ENCODE data around the gene C1QTNF12.

The C1QTNF12 gene, protein sequence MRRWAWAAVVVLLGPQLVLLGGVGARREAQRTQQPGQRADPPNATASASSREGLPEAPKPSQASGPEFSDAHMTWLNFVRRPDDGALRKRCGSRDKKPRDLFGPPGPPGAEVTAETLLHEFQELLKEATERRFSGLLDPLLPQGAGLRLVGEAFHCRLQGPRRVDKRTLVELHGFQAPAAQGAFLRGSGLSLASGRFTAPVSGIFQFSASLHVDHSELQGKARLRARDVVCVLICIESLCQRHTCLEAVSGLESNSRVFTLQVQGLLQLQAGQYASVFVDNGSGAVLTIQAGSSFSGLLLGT

GRCh38 chr1:1246577-1247340, at the start of gene C1QTNF12:
Gene C1QTNF12 (minus strand): TSS chr1:1246722. CDS start chr1:1246690, 32 bp downstream.
- peak; percentile 57 for DNase-seq (ENCODE audit: low spot score)

GRCh38 chr1:1295154-1295923, 48.8 kb upstream of the C1QTNF12 start:
- DNase-seq (ENCODE audit: low spot score), result no peak

GRCh38 chr1:1294250-1294890, 47.8 kb upstream of the C1QTNF12 start:
- DNase-seq (ENCODE audit: low spot score), result no peak

DNA sequence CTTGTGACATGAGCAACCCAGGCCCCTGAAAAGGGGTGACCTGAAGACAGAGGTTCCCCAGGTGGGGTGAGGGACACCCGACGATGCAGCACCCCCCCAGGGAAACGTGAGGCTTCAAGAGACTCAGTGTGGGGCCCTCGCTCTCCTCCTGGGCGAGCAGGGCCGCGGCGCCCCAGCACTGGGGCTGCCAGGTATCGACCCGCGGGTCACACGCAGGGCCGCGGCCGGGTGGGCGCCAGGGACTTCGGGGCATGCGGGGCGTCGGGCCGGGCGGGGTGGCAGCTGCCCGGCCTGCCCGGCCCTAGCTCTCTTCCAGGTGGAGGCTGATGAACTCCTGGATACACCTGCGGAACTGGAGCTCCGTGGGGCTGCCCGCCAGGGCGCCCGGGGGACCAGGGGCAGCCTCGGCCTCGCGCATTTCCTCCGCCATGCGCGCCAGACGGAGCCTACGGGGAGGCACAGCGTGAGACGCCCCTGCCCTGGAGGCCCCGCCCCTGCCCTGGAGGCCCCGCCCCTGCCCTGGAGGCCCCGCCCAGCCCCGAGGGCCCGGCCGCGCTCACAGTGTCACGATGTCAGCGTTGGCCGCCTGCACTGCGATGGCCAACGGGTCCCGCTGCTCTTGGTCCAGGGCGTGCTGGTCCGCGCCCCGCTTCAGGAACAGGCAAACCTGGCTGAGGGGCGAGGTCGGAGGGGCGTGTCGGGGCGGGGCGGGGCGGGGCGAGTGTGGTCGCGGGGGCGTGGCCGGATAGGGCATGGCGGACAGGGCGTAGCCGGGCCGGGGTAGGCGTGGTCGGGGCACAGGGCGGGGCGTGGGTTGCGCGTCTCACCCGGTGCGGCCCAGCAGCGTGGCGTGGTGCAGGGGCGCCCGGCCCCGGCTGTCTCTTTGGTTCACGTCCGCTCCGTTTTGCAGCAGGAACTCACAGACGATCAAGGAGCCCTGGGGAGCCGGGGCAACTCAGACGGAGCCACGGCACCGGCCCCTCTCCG, 47.0 kb upstream of the C1QTNF12 start:
- DNase-seq (ENCODE audit: low spot score), result no peak

DNA sequence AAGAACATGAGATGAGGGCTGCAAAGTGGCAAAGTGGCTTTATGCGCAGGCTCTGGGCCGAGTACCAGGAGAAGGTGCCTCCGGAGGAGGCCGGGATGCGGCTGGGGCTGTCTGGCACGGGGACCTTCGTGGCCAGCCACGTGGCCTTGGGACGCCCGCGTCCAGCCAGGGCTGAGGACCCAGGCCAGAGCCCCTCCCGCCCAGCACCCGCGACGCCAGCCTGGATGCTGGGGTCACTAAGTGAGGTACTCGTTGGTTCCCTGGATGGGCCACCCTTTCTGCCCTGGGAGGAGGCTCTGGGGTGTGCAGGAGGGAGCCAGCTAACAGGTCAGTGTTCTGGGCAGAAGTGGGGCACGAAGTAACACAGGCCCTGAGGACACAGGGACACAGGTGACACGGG, 46.3 kb upstream of the C1QTNF12 start:
- DNase-seq (ENCODE audit: low spot score), result no peak

DNA sequence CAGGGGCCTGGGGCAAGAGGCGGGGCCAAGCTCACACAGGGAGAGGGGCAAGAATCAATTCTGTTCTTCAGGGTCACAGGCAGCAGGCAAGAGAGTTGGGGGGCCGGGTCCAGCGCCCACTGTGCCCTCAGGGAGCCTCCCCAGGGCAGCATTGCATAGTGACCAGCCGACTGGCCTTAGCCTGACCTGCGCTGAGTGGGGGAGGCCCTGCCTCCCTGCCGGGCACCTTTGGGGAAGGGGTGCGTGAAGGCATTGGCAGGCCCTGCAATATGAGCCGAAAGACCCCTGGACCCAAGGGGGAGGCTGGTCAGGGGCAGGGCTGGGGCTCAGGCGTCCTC, 45.9 kb upstream of the C1QTNF12 start:
- DNase-seq (ENCODE audit: low spot score), result no peak

- DNase-seq (ENCODE audit: low spot score), result peak; percentile 96
These were observed 45.3 kb upstream of the C1QTNF12 start for GRCh38 chr1:1291548-1292441.

DNA sequence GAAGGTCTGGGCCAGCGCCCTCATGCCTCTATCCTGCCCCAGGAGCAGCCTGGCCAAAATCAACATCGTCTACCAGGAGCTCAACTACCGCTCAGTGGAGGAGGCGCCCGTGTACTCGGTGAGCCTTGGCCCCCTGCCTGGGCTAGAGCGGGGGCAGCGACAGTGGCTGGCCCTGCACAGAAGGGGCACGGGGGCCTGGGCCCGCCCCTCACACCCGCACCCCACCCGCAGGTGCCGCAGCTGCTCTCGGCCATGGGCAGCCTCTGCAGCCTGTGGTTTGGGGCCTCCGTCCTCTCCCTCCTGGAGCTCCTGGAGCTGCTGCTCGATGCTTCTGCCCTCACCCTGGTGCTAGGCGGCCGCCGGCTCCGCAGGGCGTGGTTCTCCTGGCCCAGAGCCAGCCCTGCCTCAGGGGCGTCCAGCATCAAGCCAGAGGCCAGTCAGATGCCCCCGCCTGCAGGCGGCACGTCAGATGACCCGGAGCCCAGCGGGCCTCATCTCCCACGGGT, 44.6 kb upstream of the C1QTNF12 start:
- peak; percentile 63 for DNase-seq (ENCODE audit: low spot score)

GRCh38 chr1:1290238-1290731, 43.8 kb upstream of the C1QTNF12 start:
- peak; percentile 96 for DNase-seq (ENCODE audit: low spot score)

- DNase-seq (ENCODE audit: low spot score), result no peak
These were observed 41.0 kb upstream of the C1QTNF12 start for GRCh38 chr1:1287288-1288110.

- DNase-seq (ENCODE audit: low spot score), result no peak
These were observed 40.1 kb upstream of the C1QTNF12 start for GRCh38 chr1:1286313-1287261.

DNA sequence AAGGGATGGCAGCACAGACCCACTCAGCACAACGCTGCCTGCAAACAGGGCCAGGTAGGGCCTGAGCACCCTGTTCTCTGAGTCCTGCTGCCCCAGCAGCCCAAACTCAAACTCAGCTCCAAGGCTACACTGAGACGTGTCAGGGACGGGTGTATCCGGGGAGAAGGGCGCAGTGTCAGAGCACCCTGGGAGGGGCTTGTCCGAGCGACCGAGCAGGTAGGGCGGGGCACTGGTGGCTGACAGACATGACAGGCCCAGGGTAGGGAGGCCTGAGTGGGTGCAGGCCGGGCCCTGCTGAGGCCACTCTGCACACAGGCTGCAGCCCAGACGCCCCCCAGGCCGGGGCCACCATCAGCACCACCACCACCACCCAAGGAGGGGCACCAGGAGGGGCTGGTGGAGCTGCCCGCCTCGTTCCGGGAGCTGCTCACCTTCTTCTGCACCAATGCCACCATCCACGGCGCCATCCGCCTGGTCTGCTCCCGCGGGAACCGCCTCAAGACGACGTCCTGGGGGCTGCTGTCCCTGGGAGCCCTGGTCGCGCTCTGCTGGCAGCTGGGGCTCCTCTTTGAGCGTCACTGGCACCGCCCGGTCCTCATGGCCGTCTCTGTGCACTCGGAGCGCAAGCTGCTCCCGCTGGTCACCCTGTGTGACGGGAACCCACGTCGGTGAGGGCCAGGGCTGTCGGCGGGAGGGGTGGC, 39.2 kb upstream of the C1QTNF12 start:
- no peak for DNase-seq (ENCODE audit: low spot score)

GRCh38 chr1:1285102-1285571, 38.6 kb upstream of the C1QTNF12 start:
- no peak for DNase-seq (ENCODE audit: low spot score)

GRCh38 chr1:1284221-1285101, 37.9 kb upstream of the C1QTNF12 start:
- no peak for DNase-seq (ENCODE audit: low spot score)

DNA sequence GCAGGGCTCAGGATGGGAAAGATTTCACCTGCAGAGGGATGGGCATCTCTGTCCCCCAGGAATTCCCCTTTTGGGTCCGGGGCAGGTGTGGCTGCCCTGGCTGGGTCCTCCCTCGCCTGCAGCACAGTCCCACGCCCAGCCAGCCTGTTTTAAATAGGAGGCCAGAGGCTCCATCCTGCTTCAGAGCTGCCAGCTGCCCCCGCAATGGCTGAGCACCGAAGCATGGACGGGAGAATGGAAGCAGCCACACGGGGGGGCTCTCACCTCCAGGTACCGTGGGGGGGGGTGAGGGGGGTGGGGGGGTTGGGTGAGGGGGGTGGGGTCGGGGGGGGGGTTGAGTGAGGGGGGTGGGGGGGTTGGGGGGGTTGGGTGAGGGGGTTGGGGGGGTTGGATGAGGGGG, 37.3 kb upstream of the C1QTNF12 start:
- no peak for DNase-seq (ENCODE audit: low spot score)

DNA sequence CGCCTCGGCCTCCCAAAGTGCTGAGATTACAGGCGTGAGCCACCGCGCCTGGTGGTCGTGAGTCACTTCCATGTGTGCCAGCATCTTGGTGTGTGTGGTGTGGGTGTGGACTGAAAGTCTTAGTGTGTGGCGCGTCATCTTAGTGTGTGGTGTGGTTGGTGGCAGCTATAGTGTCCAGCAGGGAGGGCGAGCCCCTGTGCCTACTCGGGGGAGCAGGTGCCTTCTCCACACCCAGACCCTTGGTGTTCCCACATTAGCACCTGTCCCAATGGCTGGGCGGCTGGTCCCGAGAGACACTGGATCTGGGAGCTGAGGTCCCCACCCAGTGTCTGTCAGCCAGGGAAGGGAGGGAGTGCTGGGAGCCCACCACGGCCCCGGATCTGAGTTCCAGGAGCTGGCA, 36.5 kb upstream of the C1QTNF12 start:
- DNase-seq (ENCODE audit: low spot score), result no peak

Data from HuH-7.5 (cell line).